ENCODE data around the gene TSEN15.

GRCh38 chr1:184010788-184011187 is 40.7 kb upstream of the TSEN15 start:
- TF ChIP-seq ZFP36L1 (CRISPR knock-in tag; IDR thresholded peaks at IDR 0.05) (no peak), ATF2 (CRISPR knock-in tag; IDR thresholded peaks at IDR 0.05) (no peak), POLR2AphosphoS2 (IDR thresholded peaks at IDR 0.05; ENCODE audit: low read depth, low read length) (no peak), CTCF (CRISPR knock-in tag; IDR thresholded peaks at IDR 0.05) (no peak), ZNF275 (CRISPR knock-in tag; IDR thresholded peaks at IDR 0.05; ENCODE audit: borderline replicate concordance) (no peak), FOXA1 (IDR thresholded peaks at IDR 0.05) (no peak), FOXA1 (CRISPR knock-in tag; IDR thresholded peaks at IDR 0.05) (no peak), ZHX2 (IDR thresholded peaks at IDR 0.05; ENCODE audit: low read depth) (no peak), ZHX2 (CRISPR knock-in tag; IDR thresholded peaks at IDR 0.05; ENCODE audit: borderline replicate concordance) (no peak), MYPOP (CRISPR knock-in tag; IDR thresholded peaks at IDR 0.05) (no peak), ZNF670 (CRISPR knock-in tag; IDR thresholded peaks at IDR 0.05; ENCODE audit: borderline replicate concordance) (no peak), CENPX (CRISPR knock-in tag; IDR thresholded peaks at IDR 0.05) (no peak), EZH2 (conservative IDR thresholded peaks at IDR 0.05; ENCODE audit: low read depth, low read length) (no peak), SRF (IDR thresholded peaks at IDR 0.05; ENCODE audit: low read depth, low read length) (no peak)

Data from HepG2 (cell line).